Brain microvascular endothelial cell (primary cell): Measurements from ENCODE around the gene HMG20A.

Source experiments
- DNase-seq: peaks from one replicate; pipeline ENCODE4 v3.0.0-alpha.2; 2020
- H3K27ac ChIP-seq: fragments of 250-450 bp; sonication (Bioruptor Pico); 2 replicates; pipeline ENCODE4 v1.5.1; 2020; ENCODE audit warnings: mild to moderate bottlenecking, moderate library complexity
- H3K27me3 ChIP-seq: fragments of 250-450 bp; sonication (Bioruptor Pico); replicated peaks from 2 replicates; pipeline ENCODE4 v1.5.1; 2020; ENCODE audit warnings: mild to moderate bottlenecking
- H3K36me3 ChIP-seq: fragments of 250-450 bp; sonication (Bioruptor Pico); replicated peaks from 2 replicates; pipeline ENCODE4 v1.5.1; 2020; ENCODE audit warnings: mild to moderate bottlenecking
- H3K4me3 ChIP-seq: 2 replicates; pipeline ENCODE4 v1.5.1; 2011; ENCODE audit warnings: low read depth, mild to moderate bottlenecking, control low read depth, low read length, moderate library complexity
- in situ Hi-C: cut with HindIII; loops from 2 replicates; pipeline ENCODE4 v1.10.0; 2017; ENCODE audit warnings: low sequenced_read_pairs, low pct_ligation_motif_present
- TF ChIP-seq, protein P1 (sequence below): IDR thresholded peaks from 2 replicates; pipeline ENCODE4 v1.5.1; 2011; ENCODE audit warnings: low read depth, mild to moderate bottlenecking, moderate library complexity, low read length, control low read depth, inconsistent platforms; ENCODE audit errors: missing control alignments

The HMG20A gene

DNA sequence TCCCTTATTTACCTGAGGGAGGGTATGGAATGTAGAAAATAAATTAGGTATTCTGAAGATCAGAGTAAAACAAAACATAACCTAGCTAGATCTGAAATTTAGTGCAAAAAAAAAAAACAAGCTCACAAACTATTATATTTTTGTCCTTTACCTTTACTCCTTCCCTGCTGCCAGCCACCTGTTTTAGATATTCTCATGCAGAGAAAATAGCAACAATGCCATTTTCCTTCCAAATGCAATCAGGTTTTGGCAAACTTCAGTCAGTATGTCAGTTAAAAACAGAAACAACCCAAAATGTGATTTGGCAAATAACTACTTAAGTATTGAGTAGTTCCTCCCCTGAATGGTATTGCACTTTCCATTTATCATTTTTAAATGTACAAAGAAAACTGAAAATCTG is 36.6 kb upstream of the HMG20A start:
- TF ChIP-seq, protein P1, sequence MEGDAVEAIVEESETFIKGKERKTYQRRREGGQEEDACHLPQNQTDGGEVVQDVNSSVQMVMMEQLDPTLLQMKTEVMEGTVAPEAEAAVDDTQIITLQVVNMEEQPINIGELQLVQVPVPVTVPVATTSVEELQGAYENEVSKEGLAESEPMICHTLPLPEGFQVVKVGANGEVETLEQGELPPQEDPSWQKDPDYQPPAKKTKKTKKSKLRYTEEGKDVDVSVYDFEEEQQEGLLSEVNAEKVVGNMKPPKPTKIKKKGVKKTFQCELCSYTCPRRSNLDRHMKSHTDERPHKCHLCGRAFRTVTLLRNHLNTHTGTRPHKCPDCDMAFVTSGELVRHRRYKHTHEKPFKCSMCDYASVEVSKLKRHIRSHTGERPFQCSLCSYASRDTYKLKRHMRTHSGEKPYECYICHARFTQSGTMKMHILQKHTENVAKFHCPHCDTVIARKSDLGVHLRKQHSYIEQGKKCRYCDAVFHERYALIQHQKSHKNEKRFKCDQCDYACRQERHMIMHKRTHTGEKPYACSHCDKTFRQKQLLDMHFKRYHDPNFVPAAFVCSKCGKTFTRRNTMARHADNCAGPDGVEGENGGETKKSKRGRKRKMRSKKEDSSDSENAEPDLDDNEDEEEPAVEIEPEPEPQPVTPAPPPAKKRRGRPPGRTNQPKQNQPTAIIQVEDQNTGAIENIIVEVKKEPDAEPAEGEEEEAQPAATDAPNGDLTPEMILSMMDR, result no peak

DNA sequence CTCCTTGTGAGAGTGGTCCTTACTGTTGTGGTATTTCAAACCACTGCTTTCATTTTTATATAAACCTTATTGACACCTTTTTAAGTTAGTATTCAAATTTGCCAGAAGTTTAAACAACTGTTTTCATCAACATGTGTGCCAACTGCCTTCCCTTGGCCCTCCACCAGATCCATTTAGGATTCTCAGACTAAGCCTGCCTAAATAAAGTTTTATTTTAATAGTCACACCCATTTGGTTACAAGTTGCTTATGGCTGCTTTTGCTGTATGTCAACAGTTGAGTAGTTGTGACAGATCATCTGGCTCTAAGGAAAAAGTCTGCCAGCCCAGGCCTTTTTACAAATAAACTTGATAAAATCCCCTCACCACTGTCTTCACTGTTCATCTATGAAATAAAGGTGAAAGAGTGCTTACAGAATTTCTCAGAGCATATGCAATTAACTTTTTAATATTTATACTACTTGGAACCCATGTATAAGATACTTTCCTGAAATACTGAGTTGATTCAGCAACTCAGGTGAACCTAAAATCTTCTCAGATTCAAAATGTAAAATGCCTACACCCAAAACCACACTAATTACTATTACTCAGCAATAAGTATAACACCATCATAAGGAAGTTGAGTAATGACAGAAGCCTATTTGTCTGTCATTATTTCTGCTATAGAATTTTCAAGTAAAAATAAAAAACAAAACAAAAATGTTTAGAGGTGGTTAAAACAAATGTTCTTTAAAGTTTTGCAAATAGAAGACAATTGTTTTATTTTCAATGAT is 35.9 kb upstream of the HMG20A start:
- Histone ChIP-seq H3K27me3 (no peaks in the 10 kb centered on the region), H3K27ac (no peak overlapping the region), H3K36me3 (no peaks in the 10 kb centered on the region), H3K4me3 (no peak overlapping the region)
- DNase-seq, result no peak
- TF ChIP-seq, protein P1, result no peak
- in situ Hi-C loops, result no loop called here

More for the DNA sequence above, 36.6 kb upstream of the HMG20A start:
- Histone ChIP-seq H3K4me3 (no peak overlapping the region), H3K36me3 (no peaks in the 10 kb centered on the region), H3K27ac (no peak overlapping the region), H3K27me3 (no peaks in the 10 kb centered on the region)
- DNase-seq, result no peak
- in situ Hi-C loops, result no loop called here

DNA sequence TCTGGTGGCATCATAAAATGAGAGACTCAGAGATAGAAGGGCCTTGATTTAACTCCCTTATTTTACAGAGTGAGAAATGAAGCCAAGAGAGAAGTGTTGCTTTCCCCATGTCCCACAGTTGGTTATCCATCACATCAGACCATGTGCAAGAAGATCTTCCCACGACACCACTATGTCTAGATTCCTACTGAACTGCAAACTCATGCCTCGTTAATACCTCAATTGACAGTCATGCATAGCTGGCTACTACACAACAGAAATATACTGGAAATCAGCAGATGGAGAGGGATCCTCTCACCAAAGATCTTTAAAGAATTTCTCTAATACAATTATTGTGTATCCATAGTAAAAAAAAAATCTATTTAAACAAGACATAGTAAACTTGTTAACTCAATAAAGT is 34.1 kb upstream of the HMG20A start:
- Histone ChIP-seq H3K27me3 (no peaks in the 10 kb centered on the region), H3K36me3 (no peaks in the 10 kb centered on the region), H3K4me3 (no peak overlapping the region), H3K27ac (no peak overlapping the region)
- no peak for DNase-seq
- in situ Hi-C loops, result no loop called here
- TF ChIP-seq, protein P1, result no peak

DNA sequence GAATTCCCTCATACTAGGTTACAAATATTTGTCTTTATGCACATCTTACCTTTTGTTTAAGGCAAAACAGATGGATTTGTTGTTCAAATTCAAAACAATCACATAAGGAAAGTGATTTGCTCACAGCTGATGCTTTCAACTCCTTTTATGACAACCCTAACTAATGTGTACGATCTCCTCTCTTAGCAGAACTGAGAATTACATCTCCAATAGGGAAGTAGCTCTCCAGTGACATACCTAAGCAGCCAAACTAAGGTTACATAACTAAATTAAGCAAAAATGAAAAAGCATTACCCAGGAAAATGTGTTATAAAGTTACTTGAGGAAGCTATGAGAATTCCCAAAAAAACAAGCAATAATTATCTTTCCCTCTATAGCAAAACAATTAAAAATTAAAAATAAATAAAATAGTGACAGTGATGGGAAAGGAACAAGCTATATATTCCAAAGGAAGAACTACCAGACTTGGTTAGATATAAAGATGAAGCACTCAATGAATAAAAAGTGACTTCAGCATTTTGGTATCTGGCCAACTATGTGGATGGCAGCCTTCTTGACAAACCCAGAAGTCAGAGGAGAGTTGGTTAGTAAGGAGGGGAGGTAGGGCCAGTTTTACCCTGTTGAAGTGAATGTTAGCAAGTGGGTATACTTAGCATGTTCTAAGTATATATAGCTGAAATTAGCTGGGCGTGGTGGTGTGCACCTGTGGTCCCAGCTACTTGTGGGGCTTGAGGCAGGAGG is 33.2 kb upstream of the HMG20A start:
- H3K4me3 ChIP-seq, result no peak overlapping the region
- no peak for DNase-seq
- TF ChIP-seq, protein P1, result no peak
- H3K27me3 ChIP-seq, result no peaks in the 10 kb centered on the region
- no peaks in the 10 kb centered on the region for H3K36me3 ChIP-seq
- H3K27ac ChIP-seq, result no peak overlapping the region
- in situ Hi-C loops, result no loop called here

DNA sequence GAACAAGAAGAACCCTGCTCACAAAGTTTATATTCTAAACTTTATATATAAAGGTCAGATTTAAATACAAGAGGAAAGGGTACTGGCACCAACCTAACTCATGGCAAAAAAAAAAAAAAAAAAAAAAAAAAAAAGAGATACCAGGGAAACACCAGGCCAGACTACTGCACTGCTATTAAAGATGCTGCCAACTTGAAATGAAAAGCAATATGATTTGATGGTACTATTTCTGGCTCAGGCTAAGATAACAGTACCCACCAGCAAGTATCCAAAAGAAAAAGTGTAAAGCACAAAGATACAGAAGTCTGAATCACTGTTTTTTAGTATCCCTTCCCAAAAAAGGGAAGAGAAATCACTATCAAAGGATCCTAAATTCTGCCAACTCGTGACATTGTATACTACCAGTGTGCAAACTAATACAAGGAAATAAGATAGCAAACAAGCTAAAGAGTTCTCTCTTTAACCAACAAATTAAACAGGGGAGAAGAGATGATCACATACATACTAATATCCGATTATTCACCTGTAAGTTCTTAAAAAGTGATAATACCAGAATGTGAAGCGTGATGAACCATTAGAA is 29.2 kb upstream of the HMG20A start:
- TF ChIP-seq, protein P1, result no peak
- no peak overlapping the region for H3K27ac ChIP-seq
- DNase-seq, result no peak
- no peaks in the 10 kb centered on the region for H3K27me3 ChIP-seq
- in situ Hi-C loops, result no loop called here
- H3K4me3 ChIP-seq, result no peak overlapping the region
- no peaks in the 10 kb centered on the region for H3K36me3 ChIP-seq
